SK-N-MC (cell line): ENCODE data around the gene CST3.

Experiments used
- DNase-seq: peaks from one replicate; pipeline ENCODE4 v3.0.0-alpha.2; 2011; ENCODE audit warnings: low read depth, low spot score
- H3K27ac ChIP-seq: fragments of 200-600 bp; sonication (generic); 2 replicates; pipeline ENCODE4 v1.5.1; 2016; ENCODE audit warnings: mixed run types
- H3K36me3 ChIP-seq: fragments of 200-600 bp; sonication (generic); 2 replicates; pipeline ENCODE4 v1.6.1; 2017; ENCODE audit warnings: antibody characterized with exemption, low read length, mixed read lengths; ENCODE audit not compliant: insufficient read depth
- H3K4me3 ChIP-seq: fragments of 200-600 bp; sonication (generic); 2 replicates; pipeline ENCODE4 v1.5.1; 2016
- H3K9ac ChIP-seq: fragments of 200-600 bp; sonication (generic); 2 replicates; pipeline ENCODE4 v1.8.0; 2017; ENCODE audit warnings: mixed run types, mixed read lengths; ENCODE audit not compliant: insufficient read length
- H3K9me3 ChIP-seq: fragments of 200-600 bp; sonication (generic); 2 replicates; pipeline ENCODE4 v1.6.1; 2017; ENCODE audit warnings: low read depth, mild to moderate bottlenecking, antibody characterized with exemption, low read length, moderate library complexity, mixed read lengths
- EZH2 ChIP-seq: fragments of 200-600 bp; sonication (generic); IDR thresholded peaks from one replicate; pipeline ENCODE4 v1.6.1; 2017; ENCODE audit warnings: antibody characterized with exemption
- FOXP2 ChIP-seq: optimal IDR thresholded peaks from 2 replicates; pipeline ENCODE3; 2011; ENCODE audit warnings: mild to moderate bottlenecking, moderate library complexity; ENCODE audit not compliant: insufficient read depth; ENCODE audit errors: extremely low read length, control extremely low read depth
- POLR2AphosphoS5 ChIP-seq: IDR thresholded peaks from 2 replicates; pipeline ENCODE4 v1.6.1; 2012; ENCODE audit warnings: mild to moderate bottlenecking, low read depth, low read length, borderline replicate concordance

The CST3 gene

GRCh38 chr20:23679133-23680092 lies 41.7 kb upstream of the CST3 start:
- TF ChIP-seq FOXP2: no peak
- no peak for DNase-seq
- Histone ChIP-seq H3K36me3 (no peaks in the 10 kb centered on the region), H3K4me3 (no peak overlapping the region), H3K27ac (no peak overlapping the region), H3K9me3 (no peaks in the 10 kb centered on the region), H3K9ac (no peak overlapping the region)

- no peak for DNase-seq
- TF ChIP-seq EZH2 (no peak), FOXP2 (no peak), POLR2AphosphoS5 (no peak)
- H3K27ac ChIP-seq: no peak overlapping the region
- H3K9ac ChIP-seq: no peak overlapping the region
- H3K36me3 ChIP-seq: no peaks in the 10 kb centered on the region
- no peaks in the 10 kb centered on the region for H3K9me3 ChIP-seq
- no peak overlapping the region for H3K4me3 ChIP-seq
These were observed 35.5 kb upstream of the CST3 start for GRCh38 chr20:23673209-23673608.

GRCh38 chr20:23672158-23672557 lies 34.4 kb upstream of the CST3 start:
- TF ChIP-seq POLR2AphosphoS5: no peak
- Histone ChIP-seq H3K36me3 (no peaks in the 10 kb centered on the region), H3K9ac (no peak overlapping the region), H3K9me3 (no peaks in the 10 kb centered on the region), H3K27ac (no peak overlapping the region), H3K4me3 (no peak overlapping the region)
- no peak for DNase-seq

GRCh38 chr20:23671479-23671878 lies 33.7 kb upstream of the CST3 start:
- no peak for TF ChIP-seq FOXP2
- no peak for TF ChIP-seq POLR2AphosphoS5
- no peak for TF ChIP-seq EZH2
- no peak overlapping the region for H3K9ac ChIP-seq
- H3K36me3 ChIP-seq: no peaks in the 10 kb centered on the region
- no peak overlapping the region for H3K4me3 ChIP-seq
- H3K9me3 ChIP-seq: no peaks in the 10 kb centered on the region
- no peak overlapping the region for H3K27ac ChIP-seq
- no peak for DNase-seq

- TF ChIP-seq FOXP2 (no peak), EZH2 (no peak), POLR2AphosphoS5 (no peak)
These were observed 32.6 kb upstream of the CST3 start for GRCh38 chr20:23670361-23670760.

GRCh38 chr20:23669866-23670265 lies 32.1 kb upstream of the CST3 start:
- no peak for TF ChIP-seq FOXP2
- no peak for TF ChIP-seq EZH2
- no peak for TF ChIP-seq POLR2AphosphoS5
- Histone ChIP-seq H3K9me3 (no peaks in the 10 kb centered on the region), H3K27ac (no peak overlapping the region), H3K9ac (no peak overlapping the region), H3K4me3 (no peak overlapping the region), H3K36me3 (no peaks in the 10 kb centered on the region)
- DNase-seq: no peak

More at GRCh38 chr20:23670361-23670760, 32.6 kb upstream of the CST3 start:
- Histone ChIP-seq H3K4me3 (no peak overlapping the region), H3K9ac (no peak overlapping the region), H3K27ac (no peak overlapping the region), H3K36me3 (no peaks in the 10 kb centered on the region), H3K9me3 (no peaks in the 10 kb centered on the region)
- no peak for DNase-seq

GRCh38 chr20:23669327-23669726 lies 31.6 kb upstream of the CST3 start:
- Histone ChIP-seq H3K27ac (no peak overlapping the region), H3K9me3 (no peaks in the 10 kb centered on the region), H3K4me3 (no peak overlapping the region), H3K9ac (no peak overlapping the region), H3K36me3 (no peaks in the 10 kb centered on the region)
- no peak for DNase-seq
- TF ChIP-seq POLR2AphosphoS5 (no peak), FOXP2 (no peak), EZH2 (no peak)

- no peak overlapping the region for H3K27ac ChIP-seq
- no peak overlapping the region for H3K4me3 ChIP-seq
- no peak overlapping the region for H3K9ac ChIP-seq
- H3K36me3 ChIP-seq: no peaks in the 10 kb centered on the region
- TF ChIP-seq POLR2AphosphoS5: no peak
- TF ChIP-seq EZH2: no peak
- no peak for TF ChIP-seq FOXP2
- no peaks in the 10 kb centered on the region for H3K9me3 ChIP-seq
- DNase-seq: no peak
These were observed 30.8 kb upstream of the CST3 start for GRCh38 chr20:23668477-23668951.
